Head of caudate nucleus (tissue), 42 donors: ENCODE measurements around the gene FBXW9.
"Not testable (repeated sequence)": the region's sequence is repeated elsewhere in the genome, so short reads cannot be mapped to it uniquely, and the experiment has no call there.

Source experiments
- DNase-seq, 42 donors: peaks; one replicate each; pipeline versions ENCODE4 v3.0.0 to v3.0.0-alpha.2; 2020 to 2021; ENCODE audit warnings: mixed read lengths in 7 of 42
- intact Hi-C: fragments of 100-400 bp; cut with DNase I; formaldehyde crosslinking; loops from one replicate; pipeline ENCODE4 v1.15.0; 2022

Gene FBXW9

GRCh38 chr19:12720851-12721655 is 24.6 kb upstream of the FBXW9 start:
- intact Hi-C loops = no loop called here
- DNase-seq = peak in 25 of 42 donors; percentile 8 to 57 (median 30)

- DNase-seq = no peak
- intact Hi-C loops = no loop called here
Observed at GRCh38 chr19:12720296-12720695, 23.9 kb upstream of the FBXW9 start.

GRCh38 chr19:12715929-12716328 is 19.5 kb upstream of the FBXW9 start:
- no peak for DNase-seq
- intact Hi-C loops = no loop called here

GRCh38 chr19:12715102-12715501 is 18.7 kb upstream of the FBXW9 start:
- intact Hi-C loops = no loop called here
- no peak for DNase-seq

- intact Hi-C loops = not testable (repeated sequence)
Observed at GRCh38 chr19:12713304-12713703, 16.9 kb upstream of the FBXW9 start.

GRCh38 chr19:12712077-12712476 is 15.6 kb upstream of the FBXW9 start:
- peak in 22 of 42 donors; percentile 15 to 58 (median 33) for DNase-seq
- intact Hi-C loops = not testable (repeated sequence)

More at GRCh38 chr19:12713304-12713703, 16.9 kb upstream of the FBXW9 start:
- not testable (repeated sequence) for DNase-seq

- DNase-seq = no peak
- intact Hi-C loops = no loop called here
Observed at GRCh38 chr19:12711187-12711586, 14.8 kb upstream of the FBXW9 start.

- DNase-seq = no peak
- intact Hi-C loops = no loop called here
Observed at GRCh38 chr19:12708641-12709040, 12.2 kb upstream of the FBXW9 start.

GRCh38 chr19:12706332-12706718 is 9.9 kb upstream of the FBXW9 start:
- intact Hi-C loops = no loop called here

GRCh38 chr19:12705654-12706331 is 9.4 kb upstream of the FBXW9 start:
- intact Hi-C loops = no loop called here
- no peak for DNase-seq

More at GRCh38 chr19:12706332-12706718, 9.9 kb upstream of the FBXW9 start:
- DNase-seq = no peak

GRCh38 chr19:12705169-12705568 is 8.7 kb upstream of the FBXW9 start:
- intact Hi-C loops = no loop called here
- DNase-seq = no peak

GRCh38 chr19:12703046-12703445 is 6.6 kb upstream of the FBXW9 start:
- DNase-seq = no peak
- intact Hi-C loops = no loop called here

- no peak for DNase-seq
- intact Hi-C loops = no loop called here
Observed at GRCh38 chr19:12701596-12702282, 5.3 kb upstream of the FBXW9 start.

- no peak for DNase-seq
- intact Hi-C loops = no loop called here
Observed at GRCh38 chr19:12698138-12698537, 1.7 kb upstream of the FBXW9 start.

- DNase-seq, intact Hi-C loops: not testable (repeated sequence)
Observed at GRCh38 chr19:12697425-12697824, 994 bp upstream of the FBXW9 start.

GRCh38 chr19:12695997-12696365 is 450 bp downstream of the FBXW9 start:
- intact Hi-C loops = no loop called here

GRCh38 chr19:12695514-12695913 is 917 bp downstream of the FBXW9 start:
- DNase-seq = no peak

More at GRCh38 chr19:12695997-12696365, 450 bp downstream of the FBXW9 start:
- peak in 10 of 42 donors; percentile 12 to 40 (median 26) for DNase-seq

GRCh38 chr19:12695096-12695495 is 1.3 kb downstream of the FBXW9 start:
- DNase-seq = no peak
- intact Hi-C loops = no loop called here

More at GRCh38 chr19:12695514-12695913, 917 bp downstream of the FBXW9 start:
- intact Hi-C loops = no loop called here

GRCh38 chr19:12694641-12695040 is 1.8 kb downstream of the FBXW9 start:
- intact Hi-C loops = no loop called here
- DNase-seq = no peak

- intact Hi-C loops = no loop called here
- DNase-seq = no peak
Observed at GRCh38 chr19:12692960-12693359, 3.5 kb downstream of the FBXW9 start.
